Neural cell (in vitro differentiated cells): ENCODE data around the gene EPHA4.

Experiments used
- CTCF ChIP-seq: fragments of 450-650 bp; IDR thresholded peaks from 2 replicates; pipeline ENCODE4 v1.5.1; 2014; ENCODE audit warnings: antibody characterized with exemption, mild to moderate bottlenecking, moderate library complexity; ENCODE audit not compliant: poor library complexity, severe bottlenecking
- EP300 ChIP-seq: fragments of 450-650 bp; conservative IDR thresholded peaks from 2 replicates; pipeline ENCODE4 v1.6.1; 2014; ENCODE audit warnings: antibody characterized with exemption, mild to moderate bottlenecking, moderate library complexity; ENCODE audit not compliant: poor library complexity, severe bottlenecking
- MXI1 ChIP-seq: fragments of 450-650 bp; conservative IDR thresholded peaks from 2 replicates; pipeline ENCODE4 v1.6.1; 2014; ENCODE audit warnings: antibody characterized with exemption, mild to moderate bottlenecking; ENCODE audit not compliant: poor library complexity, severe bottlenecking
- RAD21 ChIP-seq: fragments of 450-650 bp; conservative IDR thresholded peaks from 2 replicates; pipeline ENCODE4 v1.6.1; 2014; ENCODE audit warnings: antibody characterized with exemption, mild to moderate bottlenecking, moderate library complexity

GRCh38 chr2:221527776-221528309 lies 44.3 kb downstream of the EPHA4 start:
- TF ChIP-seq CTCF: no peak
- TF ChIP-seq MXI1: no peak
- TF ChIP-seq RAD21: no peak
- no peak for TF ChIP-seq EP300
